HCT116 (cell line): ENCODE results near the gene MIAT.

ENCODE experiments used
- CEBPB ChIP-seq: IDR thresholded peaks from 2 replicates; pipeline ENCODE4 v1.6.1; 2012; ENCODE audit warnings: low read depth
- EGR1 ChIP-seq: IDR thresholded peaks from 2 replicates; pipeline ENCODE4 v1.6.1; 2012; ENCODE audit warnings: low read depth
- EZH2 ChIP-seq: fragments of 200-600 bp; sonication (generic); IDR thresholded peaks from 2 replicates; pipeline ENCODE4 v1.6.1; 2017; ENCODE audit warnings: antibody characterized with exemption, mixed run types
- POLR2A ChIP-seq: IDR thresholded peaks from 2 replicates; pipeline ENCODE4 v1.7.0; 2011; ENCODE audit warnings: borderline replicate concordance; ENCODE audit not compliant: insufficient read depth, insufficient read length; ENCODE audit errors: extremely low read depth
- POLR2AphosphoS5 ChIP-seq: IDR thresholded peaks from 2 replicates; pipeline ENCODE4 v1.6.1; 2011; ENCODE audit warnings: mild to moderate bottlenecking, low read depth, low read length, moderate library complexity
- ZNF274 ChIP-seq: fragments of 200-500 bp; sonication (Bioruptor generic); IDR thresholded peaks from 2 replicates; pipeline ENCODE4 v1.6.1; 2014; ENCODE audit warnings: mild to moderate bottlenecking, low read depth, low read length, inconsistent platforms
- TF ChIP-seq, protein P1 (sequence below): IDR thresholded peaks from 2 replicates; pipeline ENCODE4 v1.6.1; 2012
- TF ChIP-seq, protein P2 (sequence below), 3 experiments: fragments of 200-600 bp in 1 of 3; sonication (generic) in 1 of 3; IDR thresholded peaks in 2 of 3; conservative IDR thresholded peaks in 1 of 3; 2 replicates each; pipeline ENCODE4 v1.5.1; 2012 to 2017; ENCODE audit warnings: low read depth in 2 of 3, low read length in 2 of 3, antibody characterized with exemption in 1 of 3, borderline replicate concordance in 1 of 3, control low read depth in 1 of 3, mild to moderate bottlenecking in 1 of 3, mixed read lengths in 1 of 3, mixed run types in 1 of 3, moderate library complexity in 1 of 3; ENCODE audit not compliant: insufficient read depth in 1 of 3
- TF ChIP-seq, protein P3 (sequence below): IDR thresholded peaks from 2 replicates; pipeline ENCODE4 v1.6.1; 2012; ENCODE audit warnings: low read depth
- TF ChIP-seq, protein P4 (sequence below): IDR thresholded peaks from 2 replicates; pipeline ENCODE4 v1.6.1; 2011; ENCODE audit warnings: mild to moderate bottlenecking, low read length, moderate library complexity; ENCODE audit not compliant: insufficient replicate concordance; ENCODE audit errors: extremely low read depth

DNA sequence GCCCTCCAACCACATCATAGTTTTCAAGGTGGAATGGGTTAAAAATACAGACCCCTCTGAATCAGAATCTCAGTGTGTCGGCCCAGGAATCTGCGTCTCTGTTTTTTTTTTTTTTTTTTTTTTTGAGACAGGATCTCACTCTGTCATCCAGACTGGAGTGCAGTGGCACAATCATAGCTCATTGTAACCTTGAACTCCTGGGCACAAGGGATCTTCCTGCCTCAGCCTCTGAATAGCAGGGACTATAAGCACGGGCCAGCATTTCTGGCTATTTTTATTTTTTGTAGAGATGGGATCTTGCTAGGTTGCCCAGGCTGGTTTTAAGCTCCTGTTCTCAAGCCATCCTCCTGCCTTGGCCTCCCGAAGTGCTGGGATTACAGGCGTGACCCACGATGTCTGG, 28.2 kb downstream of the MIAT start:
- TF ChIP-seq, protein P1, sequence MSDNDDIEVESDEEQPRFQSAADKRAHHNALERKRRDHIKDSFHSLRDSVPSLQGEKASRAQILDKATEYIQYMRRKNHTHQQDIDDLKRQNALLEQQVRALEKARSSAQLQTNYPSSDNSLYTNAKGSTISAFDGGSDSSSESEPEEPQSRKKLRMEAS = no peak
- TF ChIP-seq, protein P2, sequence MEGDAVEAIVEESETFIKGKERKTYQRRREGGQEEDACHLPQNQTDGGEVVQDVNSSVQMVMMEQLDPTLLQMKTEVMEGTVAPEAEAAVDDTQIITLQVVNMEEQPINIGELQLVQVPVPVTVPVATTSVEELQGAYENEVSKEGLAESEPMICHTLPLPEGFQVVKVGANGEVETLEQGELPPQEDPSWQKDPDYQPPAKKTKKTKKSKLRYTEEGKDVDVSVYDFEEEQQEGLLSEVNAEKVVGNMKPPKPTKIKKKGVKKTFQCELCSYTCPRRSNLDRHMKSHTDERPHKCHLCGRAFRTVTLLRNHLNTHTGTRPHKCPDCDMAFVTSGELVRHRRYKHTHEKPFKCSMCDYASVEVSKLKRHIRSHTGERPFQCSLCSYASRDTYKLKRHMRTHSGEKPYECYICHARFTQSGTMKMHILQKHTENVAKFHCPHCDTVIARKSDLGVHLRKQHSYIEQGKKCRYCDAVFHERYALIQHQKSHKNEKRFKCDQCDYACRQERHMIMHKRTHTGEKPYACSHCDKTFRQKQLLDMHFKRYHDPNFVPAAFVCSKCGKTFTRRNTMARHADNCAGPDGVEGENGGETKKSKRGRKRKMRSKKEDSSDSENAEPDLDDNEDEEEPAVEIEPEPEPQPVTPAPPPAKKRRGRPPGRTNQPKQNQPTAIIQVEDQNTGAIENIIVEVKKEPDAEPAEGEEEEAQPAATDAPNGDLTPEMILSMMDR (IDR thresholded peaks at IDR 0.05 in 2 of 3, conservative IDR thresholded peaks at IDR 0.05 in 1 of 3; ENCODE audit: borderline replicate concordance in 1 of 3, insufficient read depth in 1 of 3, low read depth in 2 of 3, low read length in 2 of 3) = no peak
- no peak for TF ChIP-seq CEBPB
- TF ChIP-seq POLR2AphosphoS5 = no peak
- TF ChIP-seq POLR2A = no peak
- no peak for TF ChIP-seq EGR1
- TF ChIP-seq, protein P3, sequence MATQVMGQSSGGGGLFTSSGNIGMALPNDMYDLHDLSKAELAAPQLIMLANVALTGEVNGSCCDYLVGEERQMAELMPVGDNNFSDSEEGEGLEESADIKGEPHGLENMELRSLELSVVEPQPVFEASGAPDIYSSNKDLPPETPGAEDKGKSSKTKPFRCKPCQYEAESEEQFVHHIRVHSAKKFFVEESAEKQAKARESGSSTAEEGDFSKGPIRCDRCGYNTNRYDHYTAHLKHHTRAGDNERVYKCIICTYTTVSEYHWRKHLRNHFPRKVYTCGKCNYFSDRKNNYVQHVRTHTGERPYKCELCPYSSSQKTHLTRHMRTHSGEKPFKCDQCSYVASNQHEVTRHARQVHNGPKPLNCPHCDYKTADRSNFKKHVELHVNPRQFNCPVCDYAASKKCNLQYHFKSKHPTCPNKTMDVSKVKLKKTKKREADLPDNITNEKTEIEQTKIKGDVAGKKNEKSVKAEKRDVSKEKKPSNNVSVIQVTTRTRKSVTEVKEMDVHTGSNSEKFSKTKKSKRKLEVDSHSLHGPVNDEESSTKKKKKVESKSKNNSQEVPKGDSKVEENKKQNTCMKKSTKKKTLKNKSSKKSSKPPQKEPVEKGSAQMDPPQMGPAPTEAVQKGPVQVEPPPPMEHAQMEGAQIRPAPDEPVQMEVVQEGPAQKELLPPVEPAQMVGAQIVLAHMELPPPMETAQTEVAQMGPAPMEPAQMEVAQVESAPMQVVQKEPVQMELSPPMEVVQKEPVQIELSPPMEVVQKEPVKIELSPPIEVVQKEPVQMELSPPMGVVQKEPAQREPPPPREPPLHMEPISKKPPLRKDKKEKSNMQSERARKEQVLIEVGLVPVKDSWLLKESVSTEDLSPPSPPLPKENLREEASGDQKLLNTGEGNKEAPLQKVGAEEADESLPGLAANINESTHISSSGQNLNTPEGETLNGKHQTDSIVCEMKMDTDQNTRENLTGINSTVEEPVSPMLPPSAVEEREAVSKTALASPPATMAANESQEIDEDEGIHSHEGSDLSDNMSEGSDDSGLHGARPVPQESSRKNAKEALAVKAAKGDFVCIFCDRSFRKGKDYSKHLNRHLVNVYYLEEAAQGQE = no peak
- TF ChIP-seq, protein P4, sequence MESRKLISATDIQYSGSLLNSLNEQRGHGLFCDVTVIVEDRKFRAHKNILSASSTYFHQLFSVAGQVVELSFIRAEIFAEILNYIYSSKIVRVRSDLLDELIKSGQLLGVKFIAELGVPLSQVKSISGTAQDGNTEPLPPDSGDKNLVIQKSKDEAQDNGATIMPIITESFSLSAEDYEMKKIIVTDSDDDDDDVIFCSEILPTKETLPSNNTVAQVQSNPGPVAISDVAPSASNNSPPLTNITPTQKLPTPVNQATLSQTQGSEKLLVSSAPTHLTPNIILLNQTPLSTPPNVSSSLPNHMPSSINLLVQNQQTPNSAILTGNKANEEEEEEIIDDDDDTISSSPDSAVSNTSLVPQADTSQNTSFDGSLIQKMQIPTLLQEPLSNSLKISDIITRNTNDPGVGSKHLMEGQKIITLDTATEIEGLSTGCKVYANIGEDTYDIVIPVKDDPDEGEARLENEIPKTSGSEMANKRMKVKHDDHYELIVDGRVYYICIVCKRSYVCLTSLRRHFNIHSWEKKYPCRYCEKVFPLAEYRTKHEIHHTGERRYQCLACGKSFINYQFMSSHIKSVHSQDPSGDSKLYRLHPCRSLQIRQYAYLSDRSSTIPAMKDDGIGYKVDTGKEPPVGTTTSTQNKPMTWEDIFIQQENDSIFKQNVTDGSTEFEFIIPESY = no peak
- no peak for TF ChIP-seq EZH2
- no peak for TF ChIP-seq ZNF274
